Tibial nerve (tissue), 4 donors: ENCODE results near the gene ATG5.

Source experiments
- EP300 ChIP-seq, 2 donors: sonication (generic); formaldehyde crosslinking; IDR thresholded peaks; one replicate each; pipeline ENCODE4 v1.6.1; 2017; ENCODE audit warnings: antibody characterized with exemption in 2 of 2, mild to moderate bottlenecking in 1 of 2
- POLR2A ChIP-seq, 2 donors: fragments of 450-650 bp; IDR thresholded peaks; one replicate each; pipeline ENCODE4 v1.6.1; 2017; ENCODE audit warnings: antibody characterized with exemption in 2 of 2, mild to moderate bottlenecking in 2 of 2, moderate library complexity in 2 of 2
- TF ChIP-seq, protein P1 (sequence below), 5 experiments: fragments of 200-600 bp in 3 of 5; fragments of 450-650 bp in 2 of 5; sonication (generic) in 3 of 5; IDR thresholded peaks; one replicate each; pipeline ENCODE4 v1.5.1; 2016 to 2019; ENCODE audit warnings: antibody characterized with exemption in 5 of 5, mild to moderate bottlenecking in 3 of 5, moderate library complexity in 2 of 5

DNA sequence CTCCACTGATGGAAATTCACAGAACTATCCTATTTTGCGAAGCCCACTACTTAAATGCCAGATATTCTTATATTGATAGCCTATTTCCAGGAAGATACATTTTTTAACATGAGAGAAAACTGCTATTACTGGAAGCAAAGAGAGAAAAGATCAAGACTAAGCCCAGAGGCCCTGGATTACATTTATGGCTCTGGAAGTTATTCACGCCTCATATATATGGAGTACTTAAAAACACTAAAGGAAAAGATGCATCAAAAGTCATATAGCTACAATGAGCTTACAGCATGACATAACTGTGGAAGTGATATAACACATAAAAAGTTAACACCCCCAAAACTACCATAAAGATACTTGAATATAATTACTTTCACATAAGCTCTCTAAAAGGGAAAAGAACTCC lies 19.8 kb downstream of the ATG5 start:
- TF ChIP-seq POLR2A (IDR thresholded peaks at IDR 0.05) (no peak), EP300 (IDR thresholded peaks at IDR 0.05) (no peak)
- TF ChIP-seq, protein P1, sequence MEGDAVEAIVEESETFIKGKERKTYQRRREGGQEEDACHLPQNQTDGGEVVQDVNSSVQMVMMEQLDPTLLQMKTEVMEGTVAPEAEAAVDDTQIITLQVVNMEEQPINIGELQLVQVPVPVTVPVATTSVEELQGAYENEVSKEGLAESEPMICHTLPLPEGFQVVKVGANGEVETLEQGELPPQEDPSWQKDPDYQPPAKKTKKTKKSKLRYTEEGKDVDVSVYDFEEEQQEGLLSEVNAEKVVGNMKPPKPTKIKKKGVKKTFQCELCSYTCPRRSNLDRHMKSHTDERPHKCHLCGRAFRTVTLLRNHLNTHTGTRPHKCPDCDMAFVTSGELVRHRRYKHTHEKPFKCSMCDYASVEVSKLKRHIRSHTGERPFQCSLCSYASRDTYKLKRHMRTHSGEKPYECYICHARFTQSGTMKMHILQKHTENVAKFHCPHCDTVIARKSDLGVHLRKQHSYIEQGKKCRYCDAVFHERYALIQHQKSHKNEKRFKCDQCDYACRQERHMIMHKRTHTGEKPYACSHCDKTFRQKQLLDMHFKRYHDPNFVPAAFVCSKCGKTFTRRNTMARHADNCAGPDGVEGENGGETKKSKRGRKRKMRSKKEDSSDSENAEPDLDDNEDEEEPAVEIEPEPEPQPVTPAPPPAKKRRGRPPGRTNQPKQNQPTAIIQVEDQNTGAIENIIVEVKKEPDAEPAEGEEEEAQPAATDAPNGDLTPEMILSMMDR (IDR thresholded peaks at IDR 0.05), result no peak
